Esophagus squamous epithelium (tissue), 5 donors: Measurements from ENCODE around the gene SMTNL2. TPM values are rescaled to one million over a fixed set of nuclear protein-coding genes. Genes with fewer than 3 reads are reported as not detected.
"Not testable (repeated sequence)": the region's sequence is repeated elsewhere in the genome, so short reads cannot be mapped to it uniquely, and the experiment has no call there.

Source experiments
- DNase-seq: peaks from one replicate; lab custom pipeline; 2025; lab: John Stamatoyannopoulos, UW
- H3K27ac ChIP-seq, 4 donors: fragments of 200-600 bp; sonication (generic); one replicate each; pipeline ENCODE4 v1.5.1; 2016 to 2019; ENCODE audit warnings: mild to moderate bottlenecking in 1 of 4
- H3K27me3 ChIP-seq, 4 donors: fragments of 200-600 bp; sonication (generic); 1 replicate in 3 of 4; 2 replicates in 1 of 4; pipeline versions ENCODE4 v1.5.1 to v1.6.0; 2017 to 2021; ENCODE audit warnings: antibody characterized with exemption in 1 of 4
- H3K36me3 ChIP-seq, 3 donors: fragments of 200-600 bp; sonication (generic); one replicate each; pipeline ENCODE4 v1.5.1; 2016 to 2019
- H3K4me1 ChIP-seq, 3 donors: fragments of 200-600 bp; sonication (generic); one replicate each; pipeline ENCODE4 v1.5.1; 2017 to 2019
- H3K4me3 ChIP-seq, 4 donors: fragments of 200-600 bp; sonication (generic); 1 replicate in 3 of 4; 2 replicates in 1 of 4; pipeline ENCODE4 v1.5.1; 2016 to 2019; ENCODE audit warnings: mild to moderate bottlenecking in 2 of 4, moderate library complexity in 1 of 4
- H3K9me3 ChIP-seq, 3 donors: fragments of 200-600 bp; sonication (generic); one replicate each; pipeline ENCODE4 v1.5.1; 2016 to 2019
- POLR2A ChIP-seq, 4 donors: fragments of 450-650 bp; IDR thresholded peaks; one replicate each; pipeline ENCODE4 v1.6.1; 2017; ENCODE audit warnings: antibody characterized with exemption in 4 of 4, mild to moderate bottlenecking in 4 of 4, moderate library complexity in 3 of 4
- WGBS, 2 donors: methylation state at CpG; one replicate each; pipeline ENCODE4 v1.1.5; 2018; 5-methylcytosine and 5-hydroxymethylcytosine counted together
- intact Hi-C: fragments of 100-400 bp; cut with DNase I; formaldehyde crosslinking; loops from one replicate; pipeline ENCODE4 v1.15.0; 2022
- total RNA-seq, 4 donors: library from RNA; depleted of rRNA; stranded (reverse); fragments of >200 nt; gene quantifications; one replicate each; pipeline ENCODE4 v1.1.0, GENCODE V29; 2016
- TF ChIP-seq, protein P1 (sequence below), 6 experiments: fragments of 450-650 bp in 4 of 6; fragments of 200-600 bp in 2 of 6; sonication (generic) in 2 of 6; IDR thresholded peaks; one replicate each; pipeline ENCODE4 v1.5.1; 2016 to 2019; ENCODE audit warnings: antibody characterized with exemption in 6 of 6, mild to moderate bottlenecking in 4 of 6, moderate library complexity in 4 of 6
- donor health status: DM: yes; HTN: yes; CAD: no.

The SMTNL2 gene
- total RNA-seq, 4 donors from 2014 or later, result 0.41 to 0.76 (median 0.69) TPM

DNA sequence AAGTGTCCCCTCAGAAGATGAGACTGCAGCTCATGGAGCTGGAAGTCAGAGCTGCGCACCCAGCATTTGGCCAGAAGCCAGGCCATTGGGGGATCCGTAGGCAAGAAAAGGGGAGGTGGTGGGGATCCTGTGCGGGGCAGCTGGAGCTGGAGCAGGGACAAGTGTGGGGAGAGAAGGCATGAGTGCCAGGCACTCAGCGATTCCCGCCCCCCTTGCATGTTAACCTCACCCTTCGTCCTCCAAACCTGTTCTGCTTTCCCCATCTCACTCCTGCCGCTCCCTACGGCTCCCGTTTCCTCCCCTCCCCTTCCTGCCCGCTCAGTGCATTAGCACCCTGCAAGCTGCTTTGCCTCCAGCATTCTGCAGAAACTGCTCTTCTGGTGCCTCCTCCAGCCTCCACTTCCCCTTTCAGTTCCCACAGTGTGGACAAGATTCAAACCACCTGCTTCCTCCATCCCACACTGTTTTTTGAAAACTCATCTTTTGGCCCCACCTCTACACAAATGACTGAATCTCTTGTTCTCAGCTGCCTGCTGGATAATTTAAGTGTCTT is 51.6 kb downstream of the SMTNL2 start:
- H3K9me3 ChIP-seq, result no peaks in the 10 kb centered on the region
- H3K4me1 ChIP-seq, result peaks cover 0 to 23% (median 3%) of the 10 kb centered on the region in 3 donors
- intact Hi-C loops, result no loop called here
- no peaks in the 10 kb centered on the region for H3K36me3 ChIP-seq
- no peak overlapping the region for H3K4me3 ChIP-seq
- WGBS, 2 donors, result 11 to 13% methylated on average over 10 of the region's 10 CpGs
- H3K27ac ChIP-seq, result no peak overlapping the region
- no peak for TF ChIP-seq POLR2A (IDR thresholded peaks at IDR 0.05)
- TF ChIP-seq, protein P1, sequence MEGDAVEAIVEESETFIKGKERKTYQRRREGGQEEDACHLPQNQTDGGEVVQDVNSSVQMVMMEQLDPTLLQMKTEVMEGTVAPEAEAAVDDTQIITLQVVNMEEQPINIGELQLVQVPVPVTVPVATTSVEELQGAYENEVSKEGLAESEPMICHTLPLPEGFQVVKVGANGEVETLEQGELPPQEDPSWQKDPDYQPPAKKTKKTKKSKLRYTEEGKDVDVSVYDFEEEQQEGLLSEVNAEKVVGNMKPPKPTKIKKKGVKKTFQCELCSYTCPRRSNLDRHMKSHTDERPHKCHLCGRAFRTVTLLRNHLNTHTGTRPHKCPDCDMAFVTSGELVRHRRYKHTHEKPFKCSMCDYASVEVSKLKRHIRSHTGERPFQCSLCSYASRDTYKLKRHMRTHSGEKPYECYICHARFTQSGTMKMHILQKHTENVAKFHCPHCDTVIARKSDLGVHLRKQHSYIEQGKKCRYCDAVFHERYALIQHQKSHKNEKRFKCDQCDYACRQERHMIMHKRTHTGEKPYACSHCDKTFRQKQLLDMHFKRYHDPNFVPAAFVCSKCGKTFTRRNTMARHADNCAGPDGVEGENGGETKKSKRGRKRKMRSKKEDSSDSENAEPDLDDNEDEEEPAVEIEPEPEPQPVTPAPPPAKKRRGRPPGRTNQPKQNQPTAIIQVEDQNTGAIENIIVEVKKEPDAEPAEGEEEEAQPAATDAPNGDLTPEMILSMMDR (IDR thresholded peaks at IDR 0.05), result no peak
- no peak for DNase-seq
- H3K27me3 ChIP-seq, result peaks cover 0 to 82% (median 6%) of the 10 kb centered on the region in 4 donors

DNA sequence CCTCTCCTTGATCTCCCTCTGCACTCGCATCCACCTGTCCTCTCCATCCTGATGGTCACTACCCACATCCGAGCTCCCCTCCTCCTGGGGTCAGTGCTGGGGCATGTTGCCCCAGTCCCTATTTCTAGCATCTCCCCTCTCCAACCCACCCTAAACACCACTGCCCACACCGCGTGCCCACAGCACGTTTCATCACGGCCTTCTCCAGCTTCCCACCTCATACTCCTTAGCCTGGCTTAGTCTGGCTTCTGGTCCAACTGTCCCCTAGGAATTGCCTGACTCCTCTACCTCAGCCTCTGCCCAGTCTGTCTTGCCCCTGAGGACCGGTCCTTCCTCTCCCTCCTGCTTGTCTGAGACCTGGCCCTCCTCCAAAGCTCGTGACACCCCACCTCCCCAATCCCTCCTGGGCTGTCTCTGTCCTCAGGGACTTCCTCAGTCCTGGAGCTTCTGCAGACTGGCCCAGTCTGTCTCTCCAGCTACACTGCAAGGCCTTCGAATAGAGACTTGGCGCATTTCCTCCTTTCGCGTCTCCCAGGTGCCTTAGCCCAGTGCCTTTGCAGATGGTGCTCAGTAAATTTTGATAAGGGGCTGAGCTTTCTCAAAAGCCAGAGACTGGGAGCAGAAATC is 52.3 kb downstream of the SMTNL2 start:
- no peak overlapping the region for H3K4me3 ChIP-seq
- H3K36me3 ChIP-seq, result no peaks in the 10 kb centered on the region
- no peak for DNase-seq
- TF ChIP-seq POLR2A (IDR thresholded peaks at IDR 0.05), result no peak
- TF ChIP-seq, protein P1 (IDR thresholded peaks at IDR 0.05), result no peak
- intact Hi-C loops, result no loop called here
- H3K4me1 ChIP-seq, result peaks cover 0 to 30% (median 9%) of the 10 kb centered on the region in 3 donors
- 42 to 57% methylated on average over 10 to 12 of the region's 12 CpGs for whole genome bisulfite sequencing, 2 donors
- H3K9me3 ChIP-seq, result no peaks in the 10 kb centered on the region
- H3K27me3 ChIP-seq, result peaks cover 5 to 85% (median 7%) of the 10 kb centered on the region in 4 donors
- H3K27ac ChIP-seq, result no peak overlapping the region

DNA sequence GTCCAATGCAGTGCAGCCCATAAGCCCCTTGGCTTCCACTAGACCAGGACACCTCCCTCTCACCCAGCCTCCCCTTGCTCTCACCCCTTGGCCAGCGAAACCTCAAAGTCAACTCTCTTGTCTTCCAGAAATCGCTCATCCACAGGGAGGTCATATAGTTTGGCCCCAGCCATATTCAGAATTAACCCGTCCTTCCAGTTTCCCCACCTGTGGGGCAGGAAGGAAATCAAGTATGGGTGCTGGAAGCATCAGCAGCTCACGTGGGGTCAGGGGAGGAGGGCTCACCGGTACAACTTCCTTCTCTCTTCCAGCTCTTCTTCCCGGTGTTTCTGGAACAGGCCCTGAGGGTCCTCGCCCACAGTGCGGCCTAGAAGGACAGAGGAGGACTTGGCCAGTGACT is 54.4 kb downstream of the SMTNL2 start:
- 18 to 35% methylated on average over 7 to 8 of the region's 8 CpGs for WGBS, 2 donors
- peaks cover 8 to 89% (median 17%) of the 10 kb centered on the region in 4 donors for H3K27me3 ChIP-seq
- H3K4me1 ChIP-seq, result peaks cover 0 to 43% (median 12%) of the 10 kb centered on the region in 3 donors
- H3K9me3 ChIP-seq, DNase-seq, H3K27ac ChIP-seq, H3K36me3 ChIP-seq, intact Hi-C loops: not testable (repeated sequence)
- peak overlapping the region in 3 of 4 donors; percentile 18 to 43 (median 25) for H3K4me3 ChIP-seq

DNA sequence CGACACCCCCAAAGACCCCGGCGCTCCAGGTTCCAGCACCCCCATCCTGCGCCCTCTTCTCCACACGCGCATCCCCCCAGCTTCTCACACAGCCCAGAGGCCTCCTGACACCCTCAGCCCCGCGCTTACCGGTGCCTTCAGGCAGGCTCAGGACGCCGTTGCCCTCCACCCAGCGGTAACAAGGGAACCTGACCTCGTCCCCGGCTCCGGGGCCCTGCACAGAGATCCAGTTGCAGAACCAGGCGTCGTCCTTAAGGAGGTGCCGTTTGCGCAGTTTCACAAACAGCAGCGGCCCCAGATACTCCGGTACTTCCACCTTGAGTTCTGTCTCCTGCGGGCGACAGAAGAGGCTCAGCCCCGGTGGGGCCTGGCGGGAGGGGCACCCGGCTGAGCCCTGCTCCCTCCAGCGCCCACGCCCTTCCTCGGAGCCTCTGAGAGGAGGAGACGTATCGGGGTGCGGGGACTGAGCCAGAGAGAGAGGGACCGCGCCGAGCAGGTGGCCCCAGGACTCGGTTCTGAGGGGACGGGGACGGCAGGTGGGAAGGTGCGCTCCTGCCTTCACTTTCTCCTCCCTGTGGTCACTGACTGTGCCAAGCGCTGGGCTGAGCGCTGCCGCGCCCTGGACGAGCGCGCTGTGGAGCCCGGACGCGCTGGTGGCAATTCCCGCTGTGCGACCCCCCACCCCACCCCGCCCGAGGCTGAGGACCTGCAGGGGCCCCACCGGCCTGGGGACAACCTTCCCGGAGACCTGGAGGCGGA is 55.2 kb downstream of the SMTNL2 start:
- H3K9me3 ChIP-seq, H3K27ac ChIP-seq, DNase-seq, H3K36me3 ChIP-seq, intact Hi-C loops: not testable (repeated sequence)
- WGBS, 2 donors, result 10 to 50% methylated on average over 2 of the region's 56 CpGs
- H3K4me1 ChIP-seq, result peaks cover 0 to 43% (median 12%) of the 10 kb centered on the region in 3 donors
- H3K4me3 ChIP-seq, result peak overlapping the region in 3 of 4 donors; percentile 18 to 43 (median 25)
- peaks cover 8 to 89% (median 17%) of the 10 kb centered on the region in 4 donors for H3K27me3 ChIP-seq

DNA sequence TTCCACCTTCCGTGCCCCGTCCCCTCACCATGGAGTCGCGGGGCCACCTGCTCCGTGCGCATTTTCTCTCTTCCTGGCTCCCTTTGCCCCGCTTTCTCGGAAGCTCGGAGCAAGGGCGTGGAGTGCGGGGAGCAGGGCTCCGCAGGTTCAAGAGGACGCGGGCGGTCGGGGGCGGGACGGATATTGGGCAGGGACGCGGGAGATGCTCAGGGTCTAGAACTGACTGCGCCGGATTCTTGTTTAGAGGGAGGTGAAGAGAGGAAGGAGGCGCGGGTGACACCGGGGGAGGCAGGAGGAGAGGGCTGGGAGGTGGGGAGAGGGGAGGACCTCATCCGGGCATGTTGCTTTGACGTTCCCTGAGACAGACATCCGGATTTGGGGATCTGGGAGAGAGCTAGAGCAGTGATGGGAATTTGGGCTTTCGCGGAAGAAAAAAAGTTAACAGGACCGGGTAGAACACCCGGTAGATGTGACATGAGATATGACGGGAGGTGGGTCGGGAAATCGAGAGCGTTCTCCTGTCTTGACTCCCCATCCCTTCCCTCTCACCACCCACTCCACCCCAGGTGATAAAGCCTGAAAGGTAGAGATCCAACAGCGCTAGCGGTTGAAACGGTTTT is 56.4 kb downstream of the SMTNL2 start:
- Histone ChIP-seq H3K4me1 (peaks cover 0 to 41% (median 12%) of the 10 kb centered on the region in 3 donors), H3K27me3 (peaks cover 8 to 89% (median 17%) of the 10 kb centered on the region in 4 donors)
- DNase-seq, intact Hi-C loops, H3K36me3 ChIP-seq, H3K4me3 ChIP-seq, H3K27ac ChIP-seq, H3K9me3 ChIP-seq: not testable (repeated sequence)
- 0 to 1% methylated on average over 12 to 17 of the region's 39 CpGs for WGBS, 2 donors

DNA sequence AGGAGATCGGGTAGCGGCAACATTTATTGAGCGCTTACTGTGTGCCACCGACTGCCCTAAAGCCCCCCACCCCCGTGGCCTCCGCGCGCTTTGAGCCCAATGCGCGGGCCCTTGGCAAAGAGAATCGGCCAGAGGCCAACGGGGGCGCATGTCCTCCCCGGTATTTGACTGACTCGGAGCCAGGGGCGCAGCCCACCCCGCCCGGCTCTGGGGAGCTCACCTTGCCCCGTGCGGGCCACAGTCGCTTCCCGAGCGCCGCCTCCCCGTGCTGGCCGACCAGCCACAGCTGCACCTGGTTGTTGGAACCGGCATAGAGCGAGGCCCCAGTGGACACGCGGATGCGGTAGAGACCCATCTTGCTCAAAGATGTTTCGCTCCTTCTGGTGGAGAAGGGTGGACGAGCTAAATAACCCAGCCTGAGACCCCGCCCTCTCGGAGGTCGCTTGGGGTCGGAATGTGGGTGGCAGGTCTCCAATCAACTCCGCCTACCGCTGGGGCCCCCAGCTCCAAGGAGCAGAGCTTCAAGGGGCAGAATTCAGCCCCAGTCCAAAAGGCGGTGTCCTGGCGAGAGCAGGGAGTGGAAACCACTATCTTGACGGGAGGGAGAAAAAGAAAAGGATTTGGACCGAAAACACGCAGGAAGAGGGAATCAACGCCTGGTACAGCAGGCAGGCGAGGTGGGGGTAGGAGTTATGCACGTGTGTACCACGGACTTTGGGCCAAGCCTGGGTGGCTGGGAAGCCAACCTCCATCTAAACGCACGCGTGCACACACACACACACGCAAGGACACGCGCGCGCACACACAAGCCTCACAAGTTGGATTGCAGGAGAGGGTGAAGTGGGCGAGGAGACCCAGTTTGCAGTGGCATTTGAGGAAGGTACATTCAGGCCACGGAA is 57.2 kb downstream of the SMTNL2 start, which contains the start of gene ALOX15:
TSS of gene ALOX15 (minus strand) at position 382 of the 899 bp plus-strand sequence. CDS start at position 355, 27 bp downstream.
- WGBS, 2 donors, result 5 to 12% methylated on average over 22 to 24 of the region's 58 CpGs
- peaks cover 8 to 89% (median 16%) of the 10 kb centered on the region in 4 donors for H3K27me3 ChIP-seq
- H3K9me3 ChIP-seq, result no peaks in the 10 kb centered on the region
- peaks cover 0 to 37% (median 12%) of the 10 kb centered on the region in 3 donors for H3K4me1 ChIP-seq
- peak within 1 kb of the TSS in 1 of 4 donors; percentile 12 for H3K4me3 ChIP-seq
- intact Hi-C loops, result no loop called here
- TF ChIP-seq POLR2A (IDR thresholded peaks at IDR 0.05), result no peak
- TF ChIP-seq, protein P1 (IDR thresholded peaks at IDR 0.05), result no peak
- H3K27ac ChIP-seq, result no peak within 1 kb of the TSS
- no peak for DNase-seq
- H3K36me3 ChIP-seq, result no peaks in the 10 kb centered on the region
